Kidney (tissue), 14 donors: ENCODE results near the gene RPL18. TPM values are rescaled to one million over a fixed set of nuclear protein-coding genes. Genes with fewer than 3 reads are reported as not detected.

Source experiments
- DNase-seq, 5 donors: peaks; one replicate each; pipeline ENCODE4 v3.0.0-alpha.2; 2013 to 2020
- FAIRE-seq: peaks from 2 replicates; lab custom pipeline; 2012; peaks lifted over from hg19 to GRCh38; lab: Jason Lieb, UNC
- H3K27ac ChIP-seq, 2 donors: one replicate each; pipeline ENCODE4 v1.7.0; 2013; ENCODE audit warnings: low read depth in 2 of 2, low read length in 2 of 2, inconsistent platforms in 1 of 2
- H3K27me3 ChIP-seq: one replicate; pipeline ENCODE4 v1.7.1; 2013; ENCODE audit warnings: low read length, inconsistent platforms; ENCODE audit not compliant: control insufficient read depth, insufficient read depth
- H3K36me3 ChIP-seq, 3 donors: one replicate each; pipeline versions ENCODE4 v1.7.0 to v1.7.1; 2013; ENCODE audit warnings: low read length in 3 of 3, control low read depth in 1 of 3, inconsistent platforms in 1 of 3; ENCODE audit not compliant: insufficient read depth in 3 of 3, control insufficient read depth in 2 of 3
- H3K4me1 ChIP-seq, 3 donors: one replicate each; pipeline versions ENCODE4 v1.7.0 to v1.7.1; 2013; ENCODE audit warnings: low read length in 3 of 3, inconsistent platforms in 1 of 3, low read depth in 1 of 3; ENCODE audit not compliant: control insufficient read depth in 2 of 3, insufficient read depth in 2 of 3
- H3K4me3 ChIP-seq, 3 donors: one replicate each; pipeline versions ENCODE4 v1.7.0 to v1.8.1; 2013; ENCODE audit warnings: low read length in 3 of 3, control low read depth in 1 of 3, inconsistent platforms in 1 of 3
- H3K9ac ChIP-seq, 3 donors: one replicate each; pipeline versions ENCODE4 v1.7.0 to v1.7.1; 2013; ENCODE audit warnings: low read length in 3 of 3, control low read depth in 1 of 3, inconsistent platforms in 1 of 3
- H3K9me3 ChIP-seq, 3 donors: one replicate each; pipeline versions ENCODE4 v1.7.0 to v1.7.1; 2013; ENCODE audit warnings: low read length in 3 of 3, control low read depth in 1 of 3, inconsistent platforms in 1 of 3; ENCODE audit not compliant: control insufficient read depth in 2 of 3, insufficient read depth in 1 of 3
- CTCF ChIP-seq: IDR thresholded peaks from 3 replicates; pipeline ENCODE4 v1.5.1; 2012; ENCODE audit warnings: mild to moderate bottlenecking, moderate library complexity, borderline replicate concordance; ENCODE audit not compliant: insufficient read depth; ENCODE audit errors: extremely low read depth
- intact Hi-C: fragments of 100-400 bp; cut with DNase I; formaldehyde crosslinking; loops from one replicate; pipeline ENCODE4 v1.11.1; 2022
- polyA plus RNA-seq: library from polyadenylated mRNA; stranded (reverse); fragments of 350-450 nt; fragmentation: Illumina TruSeq; extraction: RNeasy Lipid Tissue Mini Kit (QIAGEN cat#74804); gene quantifications from one replicate; pipeline ENCODE4 v1.2.3, GENCODE V29; 2014; ENCODE audit warnings: low read depth, low replicate concordance; ENCODE audit not compliant: insufficient read depth
- total RNA-seq: library from RNA; stranded (reverse); fragmentation: NEBNext Ultra II Directional; extraction: Animal tissue kit (Norgen Biotek cat#: 25700); gene quantifications from one replicate; pipeline ENCODE4 v1.2.1, GENCODE V29; 2021
- donor health status: control.
- donor health status: control.
- donor health status: control.
- donor health status: control.
- donor health status: control.
- donor health status: DM: yes; HTN: yes; CAD: no.
- donor health status: Normal renal cell carcinoma (clear cell type).

Gene RPL18
- total and polyA plus RNA-seq, 2 donors from 2014 or later: 986 to 1,596 TPM

- no peaks in the 10 kb centered on the region for H3K9me3 ChIP-seq
- FAIRE-seq (no peak), DNase-seq (no peak)
- no peak for TF ChIP-seq CTCF
- intact Hi-C loops: no loop called here
- H3K36me3 ChIP-seq: no peaks in the 10 kb centered on the region
- H3K9ac ChIP-seq: no peak overlapping the region
- no peak overlapping the region for H3K27ac ChIP-seq
- no peaks in the 10 kb centered on the region for H3K27me3 ChIP-seq
- no peaks in the 10 kb centered on the region for H3K4me1 ChIP-seq
- no peak overlapping the region for H3K4me3 ChIP-seq
These were observed 49.4 kb upstream of the RPL18 start for GRCh38 chr19:48668332-48668731.

- no peak for FAIRE-seq
These were observed 46.8 kb upstream of the RPL18 start for GRCh38 chr19:48665786-48666185.

GRCh38 chr19:48664476-48664875, 45.5 kb upstream of the RPL18 start:
- intact Hi-C loops: no loop called here
- FAIRE-seq (no peak), DNase-seq (no peak)

More at GRCh38 chr19:48665786-48666185, 46.8 kb upstream of the RPL18 start:
- no peak overlapping the region for H3K27ac ChIP-seq
- no peak for TF ChIP-seq CTCF
- no peaks in the 10 kb centered on the region for H3K9me3 ChIP-seq
- H3K9ac ChIP-seq: no peak overlapping the region
- intact Hi-C loops: no loop called here
- no peaks in the 10 kb centered on the region for H3K27me3 ChIP-seq
- no peak overlapping the region for H3K4me3 ChIP-seq
- DNase-seq: no peak
- H3K4me1 ChIP-seq: peaks cover 0 to 1% (median 0%) of the 10 kb centered on the region in 3 donors
- H3K36me3 ChIP-seq: no peaks in the 10 kb centered on the region

More at GRCh38 chr19:48664476-48664875, 45.5 kb upstream of the RPL18 start:
- H3K4me3 ChIP-seq: no peak overlapping the region
- no peaks in the 10 kb centered on the region for H3K9me3 ChIP-seq
- peaks cover 0 to 3% (median 0%) of the 10 kb centered on the region in 3 donors for H3K4me1 ChIP-seq
- H3K27me3 ChIP-seq: no peaks in the 10 kb centered on the region
- no peak for TF ChIP-seq CTCF
- H3K36me3 ChIP-seq: no peaks in the 10 kb centered on the region
- no peak overlapping the region for H3K9ac ChIP-seq
- H3K27ac ChIP-seq: no peak overlapping the region
